ENCODE data around the gene KBTBD2. TPM values are rescaled to one million over a fixed set of nuclear protein-coding genes. Genes with fewer than 3 reads are reported as not detected.

KBTBD2 gene
- total and polyA plus RNA-seq, 2 experiments from 2014 or later, result 11.6 to 34.9 TPM

DNA sequence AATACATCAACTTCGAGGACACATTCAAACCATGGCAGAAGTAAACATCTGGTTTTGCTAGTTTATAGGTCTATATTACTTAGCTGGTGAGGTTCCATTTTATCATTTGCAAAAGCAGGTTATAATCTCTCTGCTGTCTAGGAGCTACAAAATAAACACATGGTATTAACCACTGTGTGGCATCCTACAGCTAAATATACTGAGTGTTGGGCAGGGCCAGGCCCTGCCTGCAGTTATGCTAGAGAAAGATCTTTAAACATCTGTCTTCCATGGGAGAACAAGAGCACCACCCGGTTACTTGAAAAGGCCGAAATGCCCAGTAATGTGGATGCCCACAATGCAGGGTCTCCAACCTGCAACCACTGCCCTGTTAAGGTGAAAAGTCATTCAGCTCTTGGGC is 45.1 kb upstream of the KBTBD2 start:
- no peak overlapping the region for H2AFZ ChIP-seq
- H3K27me3 ChIP-seq (ENCODE audit: insufficient read depth), result peaks cover 94% of the 10 kb centered on the region
- 0 out of 2 replicates have a peak, but pooled peaks cover 3% of the 10 kb centered on the region for H3F3A ChIP-seq (replicated peaks; ENCODE audit: low read depth)
- Mint-ChIP-seq H3K4me3 (no peak overlapping the region), H3K9me3 (no peaks in the 10 kb centered on the region; the same call in 2 of the 3 replicates), H3K27me3 (ENCODE audit: insufficient read depth, low read depth, poor library complexity) (peaks cover 76% of the 10 kb centered on the region), H3K36me3 (ENCODE audit: low read depth) (no peaks in the 10 kb centered on the region), H3K27ac (no peak overlapping the region), H3K4me1 (peaks cover 7% of the 10 kb centered on the region; the same call in 2 of the 3 replicates)
- no peak overlapping the region for H3K27ac ChIP-seq (ENCODE audit: low read depth)
- no peak for ATAC-seq
- no peak overlapping the region for H3K4me2 ChIP-seq
- no peaks in the 10 kb centered on the region for H3K79me2 ChIP-seq (replicated peaks; ENCODE audit: insufficient read depth)
- H3K36me3 ChIP-seq (ENCODE audit: insufficient read depth), result no peaks in the 10 kb centered on the region
- TF ChIP-seq, protein P1, sequence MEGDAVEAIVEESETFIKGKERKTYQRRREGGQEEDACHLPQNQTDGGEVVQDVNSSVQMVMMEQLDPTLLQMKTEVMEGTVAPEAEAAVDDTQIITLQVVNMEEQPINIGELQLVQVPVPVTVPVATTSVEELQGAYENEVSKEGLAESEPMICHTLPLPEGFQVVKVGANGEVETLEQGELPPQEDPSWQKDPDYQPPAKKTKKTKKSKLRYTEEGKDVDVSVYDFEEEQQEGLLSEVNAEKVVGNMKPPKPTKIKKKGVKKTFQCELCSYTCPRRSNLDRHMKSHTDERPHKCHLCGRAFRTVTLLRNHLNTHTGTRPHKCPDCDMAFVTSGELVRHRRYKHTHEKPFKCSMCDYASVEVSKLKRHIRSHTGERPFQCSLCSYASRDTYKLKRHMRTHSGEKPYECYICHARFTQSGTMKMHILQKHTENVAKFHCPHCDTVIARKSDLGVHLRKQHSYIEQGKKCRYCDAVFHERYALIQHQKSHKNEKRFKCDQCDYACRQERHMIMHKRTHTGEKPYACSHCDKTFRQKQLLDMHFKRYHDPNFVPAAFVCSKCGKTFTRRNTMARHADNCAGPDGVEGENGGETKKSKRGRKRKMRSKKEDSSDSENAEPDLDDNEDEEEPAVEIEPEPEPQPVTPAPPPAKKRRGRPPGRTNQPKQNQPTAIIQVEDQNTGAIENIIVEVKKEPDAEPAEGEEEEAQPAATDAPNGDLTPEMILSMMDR (conservative IDR thresholded peaks at IDR 0.05; ENCODE audit: low read depth in 2 of 2), result no peak
- TF ChIP-seq, protein P2, sequence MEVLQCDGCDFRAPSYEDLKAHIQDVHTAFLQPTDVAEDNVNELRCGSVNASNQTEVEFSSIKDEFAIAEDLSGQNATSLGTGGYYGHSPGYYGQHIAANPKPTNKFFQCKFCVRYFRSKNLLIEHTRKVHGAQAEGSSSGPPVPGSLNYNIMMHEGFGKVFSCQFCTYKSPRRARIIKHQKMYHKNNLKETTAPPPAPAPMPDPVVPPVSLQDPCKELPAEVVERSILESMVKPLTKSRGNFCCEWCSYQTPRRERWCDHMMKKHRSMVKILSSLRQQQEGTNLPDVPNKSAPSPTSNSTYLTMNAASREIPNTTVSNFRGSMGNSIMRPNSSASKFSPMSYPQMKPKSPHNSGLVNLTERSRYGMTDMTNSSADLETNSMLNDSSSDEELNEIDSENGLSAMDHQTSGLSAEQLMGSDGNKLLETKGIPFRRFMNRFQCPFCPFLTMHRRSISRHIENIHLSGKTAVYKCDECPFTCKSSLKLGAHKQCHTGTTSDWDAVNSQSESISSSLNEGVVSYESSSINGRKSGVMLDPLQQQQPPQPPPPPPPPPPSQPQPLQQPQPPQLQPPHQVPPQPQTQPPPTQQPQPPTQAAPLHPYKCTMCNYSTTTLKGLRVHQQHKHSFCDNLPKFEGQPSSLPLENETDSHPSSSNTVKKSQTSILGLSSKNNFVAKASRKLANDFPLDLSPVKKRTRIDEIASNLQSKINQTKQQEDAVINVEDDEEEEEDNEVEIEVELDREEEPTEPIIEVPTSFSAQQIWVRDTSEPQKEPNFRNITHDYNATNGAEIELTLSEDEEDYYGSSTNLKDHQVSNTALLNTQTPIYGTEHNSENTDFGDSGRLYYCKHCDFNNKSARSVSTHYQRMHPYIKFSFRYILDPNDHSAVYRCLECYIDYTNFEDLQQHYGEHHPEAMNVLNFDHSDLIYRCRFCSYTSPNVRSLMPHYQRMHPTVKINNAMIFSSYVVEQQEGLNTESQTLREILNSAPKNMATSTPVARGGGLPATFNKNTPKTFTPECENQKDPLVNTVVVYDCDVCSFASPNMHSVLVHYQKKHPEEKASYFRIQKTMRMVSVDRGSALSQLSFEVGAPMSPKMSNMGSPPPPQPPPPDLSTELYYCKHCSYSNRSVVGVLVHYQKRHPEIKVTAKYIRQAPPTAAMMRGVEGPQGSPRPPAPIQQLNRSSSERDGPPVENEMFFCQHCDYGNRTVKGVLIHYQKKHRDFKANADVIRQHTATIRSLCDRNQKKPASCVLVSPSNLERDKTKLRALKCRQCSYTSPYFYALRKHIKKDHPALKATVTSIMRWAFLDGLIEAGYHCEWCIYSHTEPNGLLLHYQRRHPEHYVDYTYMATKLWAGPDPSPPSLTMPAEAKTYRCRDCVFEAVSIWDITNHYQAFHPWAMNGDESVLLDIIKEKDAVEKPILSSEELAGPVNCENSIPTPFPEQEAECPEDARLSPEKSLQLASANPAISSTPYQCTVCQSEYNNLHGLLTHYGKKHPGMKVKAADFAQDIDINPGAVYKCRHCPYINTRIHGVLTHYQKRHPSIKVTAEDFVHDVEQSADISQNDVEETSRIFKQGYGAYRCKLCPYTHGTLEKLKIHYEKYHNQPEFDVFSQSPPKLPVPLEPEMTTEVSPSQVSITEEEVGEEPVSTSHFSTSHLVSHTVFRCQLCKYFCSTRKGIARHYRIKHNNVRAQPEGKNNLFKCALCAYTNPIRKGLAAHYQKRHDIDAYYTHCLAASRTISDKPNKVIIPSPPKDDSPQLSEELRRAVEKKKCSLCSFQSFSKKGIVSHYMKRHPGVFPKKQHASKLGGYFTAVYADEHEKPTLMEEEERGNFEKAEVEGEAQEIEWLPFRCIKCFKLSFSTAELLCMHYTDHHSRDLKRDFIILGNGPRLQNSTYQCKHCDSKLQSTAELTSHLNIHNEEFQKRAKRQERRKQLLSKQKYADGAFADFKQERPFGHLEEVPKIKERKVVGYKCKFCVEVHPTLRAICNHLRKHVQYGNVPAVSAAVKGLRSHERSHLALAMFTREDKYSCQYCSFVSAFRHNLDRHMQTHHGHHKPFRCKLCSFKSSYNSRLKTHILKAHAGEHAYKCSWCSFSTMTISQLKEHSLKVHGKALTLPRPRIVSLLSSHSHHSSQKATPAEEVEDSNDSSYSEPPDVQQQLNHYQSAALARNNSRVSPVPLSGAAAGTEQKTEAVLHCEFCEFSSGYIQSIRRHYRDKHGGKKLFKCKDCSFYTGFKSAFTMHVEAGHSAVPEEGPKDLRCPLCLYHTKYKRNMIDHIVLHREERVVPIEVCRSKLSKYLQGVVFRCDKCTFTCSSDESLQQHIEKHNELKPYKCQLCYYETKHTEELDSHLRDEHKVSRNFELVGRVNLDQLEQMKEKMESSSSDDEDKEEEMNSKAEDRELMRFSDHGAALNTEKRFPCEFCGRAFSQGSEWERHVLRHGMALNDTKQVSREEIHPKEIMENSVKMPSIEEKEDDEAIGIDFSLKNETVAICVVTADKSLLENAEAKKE (CRISPR knock-in tag; IDR thresholded peaks at IDR 0.05), result no peak
- TF ChIP-seq, protein P3, sequence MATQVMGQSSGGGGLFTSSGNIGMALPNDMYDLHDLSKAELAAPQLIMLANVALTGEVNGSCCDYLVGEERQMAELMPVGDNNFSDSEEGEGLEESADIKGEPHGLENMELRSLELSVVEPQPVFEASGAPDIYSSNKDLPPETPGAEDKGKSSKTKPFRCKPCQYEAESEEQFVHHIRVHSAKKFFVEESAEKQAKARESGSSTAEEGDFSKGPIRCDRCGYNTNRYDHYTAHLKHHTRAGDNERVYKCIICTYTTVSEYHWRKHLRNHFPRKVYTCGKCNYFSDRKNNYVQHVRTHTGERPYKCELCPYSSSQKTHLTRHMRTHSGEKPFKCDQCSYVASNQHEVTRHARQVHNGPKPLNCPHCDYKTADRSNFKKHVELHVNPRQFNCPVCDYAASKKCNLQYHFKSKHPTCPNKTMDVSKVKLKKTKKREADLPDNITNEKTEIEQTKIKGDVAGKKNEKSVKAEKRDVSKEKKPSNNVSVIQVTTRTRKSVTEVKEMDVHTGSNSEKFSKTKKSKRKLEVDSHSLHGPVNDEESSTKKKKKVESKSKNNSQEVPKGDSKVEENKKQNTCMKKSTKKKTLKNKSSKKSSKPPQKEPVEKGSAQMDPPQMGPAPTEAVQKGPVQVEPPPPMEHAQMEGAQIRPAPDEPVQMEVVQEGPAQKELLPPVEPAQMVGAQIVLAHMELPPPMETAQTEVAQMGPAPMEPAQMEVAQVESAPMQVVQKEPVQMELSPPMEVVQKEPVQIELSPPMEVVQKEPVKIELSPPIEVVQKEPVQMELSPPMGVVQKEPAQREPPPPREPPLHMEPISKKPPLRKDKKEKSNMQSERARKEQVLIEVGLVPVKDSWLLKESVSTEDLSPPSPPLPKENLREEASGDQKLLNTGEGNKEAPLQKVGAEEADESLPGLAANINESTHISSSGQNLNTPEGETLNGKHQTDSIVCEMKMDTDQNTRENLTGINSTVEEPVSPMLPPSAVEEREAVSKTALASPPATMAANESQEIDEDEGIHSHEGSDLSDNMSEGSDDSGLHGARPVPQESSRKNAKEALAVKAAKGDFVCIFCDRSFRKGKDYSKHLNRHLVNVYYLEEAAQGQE (IDR thresholded peaks at IDR 0.05; ENCODE audit: unreplicated experiment), result no peak
- TF ChIP-seq CREB1 (CRISPR knock-in tag; IDR thresholded peaks at IDR 0.05; ENCODE audit: low read depth), result no peak
- TF ChIP-seq JUNB (IDR thresholded peaks at IDR 0.05; ENCODE audit: unreplicated experiment), result no peak
- no peak for TF ChIP-seq EZH2 (IDR thresholded peaks at IDR 0.05; ENCODE audit: low read depth, unreplicated experiment)
- TF ChIP-seq ZNF331 (CRISPR knock-in tag; IDR thresholded peaks at IDR 0.05; ENCODE audit: low read depth), result no peak
- TF ChIP-seq POLR2AphosphoS5 (IDR thresholded peaks at IDR 0.05; ENCODE audit: low read depth), result no peak
- TF ChIP-seq EZH2phosphoT487 (IDR thresholded peaks at IDR 0.05; ENCODE audit: unreplicated experiment), result no peak
- H3K4me3 ChIP-seq, result no peak overlapping the region
- no peaks in the 10 kb centered on the region for H3K9me2 ChIP-seq (ENCODE audit: insufficient read depth)
- H4K20me1 ChIP-seq (replicated peaks; ENCODE audit: insufficient read depth), result peaks cover 20% of the 10 kb centered on the region
- H3K4me1 ChIP-seq (ENCODE audit: insufficient read depth), result peaks cover 3% of the 10 kb centered on the region; the same call in 1 of the 2 replicates
- DNase-seq (ENCODE audit: low spot score), result no peak
